Measurements from ENCODE around the gene STK39. TPM values are rescaled to one million over a fixed set of nuclear protein-coding genes. Genes with fewer than 3 reads are reported as not detected.

STK39 gene
- total RNA-seq, 4 donors from 2014 or later, result 18.4 to 65.0 (median 27.1) TPM

DNA sequence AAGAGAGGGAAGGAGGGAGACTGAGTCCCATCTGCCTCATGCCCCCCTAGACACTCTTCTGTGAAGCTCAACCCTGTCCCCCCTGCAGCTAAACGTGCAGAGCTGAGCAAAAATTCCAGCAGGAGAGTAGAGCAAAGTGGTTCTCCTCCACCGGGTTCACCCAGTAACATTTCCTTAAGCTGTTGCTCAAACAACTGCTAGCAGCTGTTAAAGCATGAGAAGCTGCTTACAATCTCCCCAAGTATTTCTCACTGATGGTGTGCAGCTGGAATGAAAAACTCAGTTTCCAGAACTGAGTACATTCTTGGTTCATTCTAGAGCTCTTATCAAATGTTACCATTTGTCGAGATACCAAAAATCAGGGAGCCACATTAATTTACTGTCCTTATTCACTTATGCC, 92.3 kb downstream of the STK39 start:
- DNase-seq (ENCODE audit: low spot score) (no peak), ATAC-seq (ENCODE audit: low FRiP score) (no peak)
- TF ChIP-seq, protein P1, sequence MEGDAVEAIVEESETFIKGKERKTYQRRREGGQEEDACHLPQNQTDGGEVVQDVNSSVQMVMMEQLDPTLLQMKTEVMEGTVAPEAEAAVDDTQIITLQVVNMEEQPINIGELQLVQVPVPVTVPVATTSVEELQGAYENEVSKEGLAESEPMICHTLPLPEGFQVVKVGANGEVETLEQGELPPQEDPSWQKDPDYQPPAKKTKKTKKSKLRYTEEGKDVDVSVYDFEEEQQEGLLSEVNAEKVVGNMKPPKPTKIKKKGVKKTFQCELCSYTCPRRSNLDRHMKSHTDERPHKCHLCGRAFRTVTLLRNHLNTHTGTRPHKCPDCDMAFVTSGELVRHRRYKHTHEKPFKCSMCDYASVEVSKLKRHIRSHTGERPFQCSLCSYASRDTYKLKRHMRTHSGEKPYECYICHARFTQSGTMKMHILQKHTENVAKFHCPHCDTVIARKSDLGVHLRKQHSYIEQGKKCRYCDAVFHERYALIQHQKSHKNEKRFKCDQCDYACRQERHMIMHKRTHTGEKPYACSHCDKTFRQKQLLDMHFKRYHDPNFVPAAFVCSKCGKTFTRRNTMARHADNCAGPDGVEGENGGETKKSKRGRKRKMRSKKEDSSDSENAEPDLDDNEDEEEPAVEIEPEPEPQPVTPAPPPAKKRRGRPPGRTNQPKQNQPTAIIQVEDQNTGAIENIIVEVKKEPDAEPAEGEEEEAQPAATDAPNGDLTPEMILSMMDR (IDR thresholded peaks at IDR 0.05), result no peak

DNA sequence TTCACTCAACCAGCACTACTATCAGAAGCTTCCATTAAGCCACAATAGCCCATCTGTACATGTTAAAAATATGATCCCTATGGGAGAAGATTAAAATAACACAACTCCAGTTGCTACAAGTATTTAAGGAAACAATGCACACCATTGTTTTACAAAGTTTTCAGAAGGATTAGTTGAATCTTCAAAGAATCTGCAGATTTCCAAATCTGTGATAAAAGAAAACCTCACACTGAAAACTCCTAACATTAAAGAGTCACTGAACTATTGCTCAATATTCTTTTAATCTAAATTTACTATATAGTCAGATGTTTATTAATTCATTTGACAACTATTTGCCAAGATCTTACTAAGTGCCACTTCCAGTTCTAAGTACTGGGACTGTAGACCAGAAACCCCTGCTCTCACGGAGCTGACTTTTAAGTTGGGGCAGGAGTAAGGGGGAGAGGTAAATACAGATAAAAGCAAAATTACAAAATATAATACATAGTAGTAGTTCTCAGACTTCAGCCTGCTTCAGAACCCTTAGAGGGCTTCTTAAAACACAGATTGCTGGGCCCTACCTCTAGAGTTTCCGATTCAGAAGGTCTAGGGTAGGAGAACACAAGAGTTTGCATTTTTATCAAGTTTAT, 94.4 kb downstream of the STK39 start:
- ATAC-seq (ENCODE audit: low FRiP score), result no peak
- no peak for DNase-seq (ENCODE audit: low spot score)
- TF ChIP-seq, protein P1 (IDR thresholded peaks at IDR 0.05), result no peak

DNA sequence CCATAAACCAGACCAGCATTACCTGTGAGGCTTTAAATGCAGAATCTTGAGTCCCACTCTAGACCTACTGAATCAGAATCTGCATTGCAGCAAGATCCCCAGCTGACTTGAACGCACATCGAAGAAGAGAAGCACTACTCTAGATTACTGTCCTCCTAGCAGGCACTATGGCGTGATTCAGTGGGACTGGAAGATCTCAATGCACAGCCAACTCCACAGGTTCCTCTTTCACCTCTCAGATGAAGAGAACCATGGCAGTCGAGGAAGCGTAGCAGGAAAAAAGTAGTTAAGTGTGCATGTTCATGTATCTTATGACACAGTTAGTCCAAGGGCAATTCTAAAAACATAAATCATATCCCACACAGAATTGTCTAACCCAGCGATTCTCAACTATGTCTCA, 97.4 kb downstream of the STK39 start:
- ATAC-seq (ENCODE audit: low FRiP score), result no peak
- no peak for DNase-seq (ENCODE audit: low spot score)
- TF ChIP-seq, protein P1 (IDR thresholded peaks at IDR 0.05), result no peak

DNA sequence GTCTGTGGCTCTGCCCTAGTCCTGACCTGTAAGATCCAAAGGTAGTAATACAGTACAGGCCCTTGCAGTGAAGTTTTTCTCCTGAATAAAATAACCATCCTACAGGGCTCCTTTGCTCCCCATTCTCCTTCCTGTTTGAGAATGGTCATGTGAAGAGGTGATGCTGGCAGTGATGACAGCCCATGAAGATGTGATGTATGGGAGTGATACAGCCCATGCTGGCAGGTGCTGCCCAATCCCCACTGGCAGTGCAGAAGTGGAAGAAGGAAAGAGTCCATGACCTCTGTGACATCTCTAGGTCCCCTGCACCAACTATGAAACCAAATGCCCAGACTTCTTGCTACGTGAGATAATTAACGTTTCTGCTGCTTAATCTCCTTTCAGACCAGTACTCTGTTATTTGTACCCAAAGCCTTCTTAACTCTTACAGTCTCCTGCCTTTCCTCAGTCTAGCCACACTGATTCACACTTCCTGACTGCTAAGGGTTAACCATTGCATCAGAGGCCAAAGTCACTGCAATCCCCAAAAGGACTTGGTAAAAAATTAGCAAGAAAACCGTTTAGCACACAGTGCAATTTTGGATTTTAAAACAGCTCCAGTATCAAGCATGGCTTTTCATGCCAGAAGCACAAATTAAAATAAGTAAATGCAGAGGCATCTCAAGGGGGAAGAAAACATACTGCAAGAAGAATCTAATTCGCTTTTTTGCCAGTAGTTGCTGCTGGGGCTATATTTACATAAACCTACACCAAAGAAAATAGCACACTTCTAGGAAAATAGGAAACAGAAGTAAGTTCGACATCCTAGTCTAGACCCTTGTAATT, 98.0 kb downstream of the STK39 start:
- ATAC-seq (ENCODE audit: low FRiP score) (no peak), DNase-seq (ENCODE audit: low spot score) (no peak)
- TF ChIP-seq, protein P1 (IDR thresholded peaks at IDR 0.05), result no peak

DNA sequence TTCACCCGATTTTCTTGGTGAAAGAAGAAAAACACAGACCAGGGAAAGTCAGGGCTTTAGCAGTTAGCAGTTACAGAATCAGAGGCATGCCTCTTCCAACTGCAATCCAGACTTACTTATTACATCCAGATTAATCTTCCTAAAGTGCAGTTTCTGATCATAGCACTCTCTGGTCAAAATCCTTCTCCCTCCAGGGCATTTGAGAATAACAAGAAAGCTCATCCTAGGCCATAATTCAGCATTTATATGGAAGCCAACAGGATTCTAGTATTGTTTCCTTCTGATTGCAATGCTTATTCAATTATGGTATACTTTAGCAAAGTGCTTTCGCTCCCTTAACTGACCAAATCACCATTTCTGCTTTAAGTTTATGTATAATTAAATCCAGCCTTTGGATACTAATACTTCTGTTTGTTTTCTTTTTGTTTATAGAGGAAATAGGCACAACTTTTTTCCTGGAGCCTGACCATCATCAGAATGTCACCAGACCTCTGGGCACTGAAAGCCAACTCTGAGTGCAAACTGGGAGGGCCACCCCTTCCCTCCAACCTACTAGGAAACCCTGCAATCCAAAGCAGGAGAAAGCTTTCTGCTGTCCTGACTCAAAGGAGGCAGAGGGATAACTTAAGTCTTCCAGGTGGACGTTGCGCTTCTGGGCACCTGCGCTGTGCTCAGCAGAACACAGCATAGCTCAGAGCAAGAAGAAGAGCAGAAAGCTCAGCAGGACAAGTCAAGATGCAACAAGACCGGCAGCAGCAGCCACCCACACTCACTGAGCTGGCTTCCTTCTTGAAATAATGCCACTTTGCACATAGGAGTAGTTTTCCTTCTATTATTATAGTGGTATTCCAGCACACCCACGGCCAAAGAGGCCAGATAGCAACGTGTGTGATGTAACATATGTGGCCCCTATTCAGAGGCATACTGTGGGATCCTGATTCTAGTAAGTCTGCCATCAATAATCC, 99.3 kb downstream of the STK39 start:
- no peak for DNase-seq (ENCODE audit: low spot score)
- TF ChIP-seq, protein P1 (IDR thresholded peaks at IDR 0.05), result no peak

DNA sequence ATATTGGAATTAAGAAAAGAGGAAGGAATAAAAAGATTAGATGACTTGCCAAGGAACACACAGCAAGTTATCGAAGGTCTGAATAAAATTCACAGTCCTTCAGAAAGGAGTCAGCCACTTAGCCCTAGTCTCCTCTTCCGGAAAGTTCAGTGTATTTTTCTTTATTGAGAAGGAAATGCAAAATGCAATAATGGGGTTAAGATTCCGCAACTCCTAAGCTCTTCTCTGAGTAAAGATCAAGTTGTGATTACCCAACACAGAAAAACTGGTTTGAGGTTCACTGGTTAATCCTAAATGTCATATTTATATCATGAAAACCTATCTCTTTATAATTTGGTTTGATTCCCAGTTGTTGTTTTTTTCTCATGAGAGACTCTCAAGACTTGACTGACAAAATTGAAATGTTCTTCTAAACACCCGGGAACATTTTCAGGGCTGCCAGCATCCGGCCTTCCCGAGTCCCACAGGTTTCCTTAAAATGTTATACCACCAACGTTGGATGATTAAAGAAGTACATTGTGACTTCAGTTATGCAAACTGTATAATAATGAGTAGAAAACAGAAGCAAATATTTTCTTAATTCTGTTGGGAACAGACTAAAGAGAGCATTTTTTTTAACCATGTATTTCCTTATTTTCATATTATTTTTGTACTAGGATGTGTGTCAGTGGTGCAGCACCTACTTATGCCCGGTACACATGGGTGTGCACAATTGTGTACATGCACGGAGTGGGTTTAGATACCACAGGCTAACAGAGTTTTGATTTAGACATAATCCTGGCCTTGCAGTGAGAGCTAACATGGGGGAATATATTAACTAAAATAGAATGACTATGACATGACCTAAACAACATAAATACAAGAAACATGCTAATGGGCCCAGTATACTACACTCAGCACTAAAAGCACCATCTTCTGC, 100.2 kb downstream of the STK39 start:
- TF ChIP-seq, protein P1 (IDR thresholded peaks at IDR 0.05), result no peak
- no peak for ATAC-seq (ENCODE audit: low FRiP score)
- no peak for DNase-seq (ENCODE audit: low spot score)

More for the DNA sequence above, 99.3 kb downstream of the STK39 start:
- ATAC-seq (ENCODE audit: low FRiP score), result no peak
